ENCODE measurements around the gene SLC37A1.

- TF ChIP-seq ZNF687 (CRISPR knock-in tag; IDR thresholded peaks at IDR 0.05) (no peak), TFAP4 (IDR thresholded peaks at IDR 0.05; ENCODE audit: borderline replicate concordance, low read depth) (no peak), ZNF292 (CRISPR knock-in tag; IDR thresholded peaks at IDR 0.05; ENCODE audit: borderline replicate concordance, low read depth) (no peak), ZNF12 (CRISPR knock-in tag; IDR thresholded peaks at IDR 0.05) (no peak), CTCF (CRISPR knock-in tag; IDR thresholded peaks at IDR 0.05) (no peak), EZH2 (conservative IDR thresholded peaks at IDR 0.05; ENCODE audit: low read depth, low read length) (no peak), CAMTA2 (CRISPR knock-in tag; IDR thresholded peaks at IDR 0.05; ENCODE audit: borderline replicate concordance) (no peak), GLI4 (CRISPR knock-in tag; IDR thresholded peaks at IDR 0.05; ENCODE audit: borderline replicate concordance) (no peak), ZNF703 (CRISPR knock-in tag; IDR thresholded peaks at IDR 0.05; ENCODE audit: borderline replicate concordance) (no peak), RFX5 (IDR thresholded peaks at IDR 0.05; ENCODE audit: low read depth, low read length) (no peak), TBL1XR1 (IDR thresholded peaks at IDR 0.05; ENCODE audit: borderline replicate concordance, low read length, partially characterized antibody) (no peak), GATAD2A (CRISPR knock-in tag; IDR thresholded peaks at IDR 0.05) (no peak), CEBPZ (IDR thresholded peaks at IDR 0.05; ENCODE audit: low read length) (no peak), NFATC3 (CRISPR knock-in tag; IDR thresholded peaks at IDR 0.05) (no peak)
Observed at GRCh38 chr21:42609811-42610210, 96.2 kb downstream of the SLC37A1 start.

All from HepG2 (cell line).